Measurements from ENCODE around the gene DAP.

DNA sequence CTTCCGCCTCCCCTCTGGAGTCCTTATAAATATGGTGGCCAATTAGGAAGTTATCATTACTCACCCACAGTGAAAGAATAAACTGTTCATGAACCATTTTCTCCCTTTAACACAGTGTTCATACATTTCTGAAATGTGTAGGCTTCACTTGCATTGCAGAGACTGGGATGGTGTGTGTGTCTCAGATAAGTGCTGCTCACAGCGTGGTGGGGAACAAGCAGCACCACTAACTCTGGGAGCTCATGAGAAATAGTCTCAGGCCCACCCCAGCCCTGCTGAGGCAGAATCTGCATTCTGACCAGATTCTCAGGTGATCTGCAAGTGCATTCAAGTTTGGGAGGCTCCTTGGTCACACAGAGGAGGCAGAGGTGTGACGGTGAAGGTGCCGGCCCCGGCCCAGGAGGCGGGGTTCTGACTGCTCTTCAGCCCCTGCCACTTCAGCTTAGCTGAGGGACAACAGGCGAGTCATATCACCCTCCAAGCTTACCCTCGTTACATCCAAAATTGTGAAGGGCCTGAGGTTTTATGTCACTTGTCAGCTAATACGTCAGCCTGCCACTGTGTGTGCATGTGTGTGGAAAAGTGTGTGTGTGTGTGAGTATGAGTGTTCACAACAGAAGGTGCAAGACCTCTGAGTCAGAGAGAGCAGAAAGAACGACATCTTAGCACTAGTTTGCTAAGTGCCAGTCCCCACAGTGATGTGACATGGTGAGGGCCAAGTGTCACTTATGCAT lies 34.7 kb downstream of the DAP start:
- TF ChIP-seq, protein P1, sequence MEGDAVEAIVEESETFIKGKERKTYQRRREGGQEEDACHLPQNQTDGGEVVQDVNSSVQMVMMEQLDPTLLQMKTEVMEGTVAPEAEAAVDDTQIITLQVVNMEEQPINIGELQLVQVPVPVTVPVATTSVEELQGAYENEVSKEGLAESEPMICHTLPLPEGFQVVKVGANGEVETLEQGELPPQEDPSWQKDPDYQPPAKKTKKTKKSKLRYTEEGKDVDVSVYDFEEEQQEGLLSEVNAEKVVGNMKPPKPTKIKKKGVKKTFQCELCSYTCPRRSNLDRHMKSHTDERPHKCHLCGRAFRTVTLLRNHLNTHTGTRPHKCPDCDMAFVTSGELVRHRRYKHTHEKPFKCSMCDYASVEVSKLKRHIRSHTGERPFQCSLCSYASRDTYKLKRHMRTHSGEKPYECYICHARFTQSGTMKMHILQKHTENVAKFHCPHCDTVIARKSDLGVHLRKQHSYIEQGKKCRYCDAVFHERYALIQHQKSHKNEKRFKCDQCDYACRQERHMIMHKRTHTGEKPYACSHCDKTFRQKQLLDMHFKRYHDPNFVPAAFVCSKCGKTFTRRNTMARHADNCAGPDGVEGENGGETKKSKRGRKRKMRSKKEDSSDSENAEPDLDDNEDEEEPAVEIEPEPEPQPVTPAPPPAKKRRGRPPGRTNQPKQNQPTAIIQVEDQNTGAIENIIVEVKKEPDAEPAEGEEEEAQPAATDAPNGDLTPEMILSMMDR (IDR thresholded peaks at IDR 0.05): no peak
- TF ChIP-seq POLR2A (IDR thresholded peaks at IDR 0.05): no peak

Measured in adrenal gland (tissue), 5 donors.